Glomerular visceral epithelial cell (primary cell): ENCODE results near the gene MBNL2.

Source experiments
- DNase-seq: peaks from one replicate; pipeline ENCODE4 v3.0.0-alpha.2; 2016; ENCODE audit errors: extremely low spot score

Gene MBNL2

GRCh38 chr13:97273341-97273831 is 51.3 kb downstream of the MBNL2 start:
- no peak for DNase-seq

- peak; percentile 63 for DNase-seq
These were observed 52.9 kb downstream of the MBNL2 start for GRCh38 chr13:97274829-97275649.

GRCh38 chr13:97275776-97276501 is 53.8 kb downstream of the MBNL2 start:
- DNase-seq, result no peak

GRCh38 chr13:97276862-97277269 is 54.7 kb downstream of the MBNL2 start:
- no peak for DNase-seq

GRCh38 chr13:97278435-97279411 is 56.6 kb downstream of the MBNL2 start:
- no peak for DNase-seq

- peak; percentile 44 for DNase-seq
These were observed 57.8 kb downstream of the MBNL2 start for GRCh38 chr13:97279913-97280312.

GRCh38 chr13:97280478-97280877 is 58.3 kb downstream of the MBNL2 start:
- peak; percentile 41 for DNase-seq

GRCh38 chr13:97281028-97281427 is 58.9 kb downstream of the MBNL2 start:
- DNase-seq, result no peak

- DNase-seq, result no peak
These were observed 60.6 kb downstream of the MBNL2 start for GRCh38 chr13:97282705-97283104.

- DNase-seq, result no peak
These were observed 61.8 kb downstream of the MBNL2 start for GRCh38 chr13:97283888-97284287.

- no peak for DNase-seq
These were observed 62.4 kb downstream of the MBNL2 start for GRCh38 chr13:97284558-97284957.

GRCh38 chr13:97285221-97285955 is 63.3 kb downstream of the MBNL2 start:
- no peak for DNase-seq

- no peak for DNase-seq
These were observed 64.3 kb downstream of the MBNL2 start for GRCh38 chr13:97286317-97287046.

- DNase-seq, result no peak
These were observed 64.9 kb downstream of the MBNL2 start for GRCh38 chr13:97287047-97287383.

GRCh38 chr13:97288486-97288900 is 66.4 kb downstream of the MBNL2 start:
- DNase-seq, result no peak

- no peak for DNase-seq
These were observed 67.6 kb downstream of the MBNL2 start for GRCh38 chr13:97289514-97290298.

- peak; percentile 40 for DNase-seq
These were observed 73.4 kb downstream of the MBNL2 start for GRCh38 chr13:97295283-97296182.

GRCh38 chr13:97296740-97297139 is 74.6 kb downstream of the MBNL2 start:
- DNase-seq, result no peak

- no peak for DNase-seq
These were observed 76.7 kb downstream of the MBNL2 start for GRCh38 chr13:97298816-97299215.
